GOT3 (cell line): ENCODE data around the gene AGPAT3.

ENCODE experiments used
- DNase-seq: peaks from one replicate; lab custom pipeline; 2025; ENCODE audit warnings: mixed read lengths; lab: John Stamatoyannopoulos, UW

The AGPAT3 gene

DNA sequence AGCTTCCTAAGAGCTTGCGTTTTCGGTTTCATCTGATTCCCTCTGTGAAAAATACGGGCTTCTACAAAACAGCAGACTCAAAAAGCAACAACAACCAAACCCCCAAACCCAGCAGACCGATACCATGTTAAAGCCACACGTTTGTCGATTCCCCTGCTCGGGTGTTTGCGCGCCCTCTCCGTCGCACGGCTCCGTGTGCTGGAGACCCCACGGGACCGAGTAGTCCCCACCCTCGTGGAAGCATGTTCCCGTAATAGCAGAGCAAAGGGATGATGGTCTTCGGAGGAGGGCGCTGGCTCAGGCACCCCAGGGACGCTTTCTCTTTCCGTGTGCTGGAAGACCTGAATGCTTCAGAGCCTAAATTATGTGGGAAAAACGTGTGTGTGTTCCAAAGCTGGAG is 42.7 kb downstream of the AGPAT3 start:
- DNase-seq, result no peak

DNA sequence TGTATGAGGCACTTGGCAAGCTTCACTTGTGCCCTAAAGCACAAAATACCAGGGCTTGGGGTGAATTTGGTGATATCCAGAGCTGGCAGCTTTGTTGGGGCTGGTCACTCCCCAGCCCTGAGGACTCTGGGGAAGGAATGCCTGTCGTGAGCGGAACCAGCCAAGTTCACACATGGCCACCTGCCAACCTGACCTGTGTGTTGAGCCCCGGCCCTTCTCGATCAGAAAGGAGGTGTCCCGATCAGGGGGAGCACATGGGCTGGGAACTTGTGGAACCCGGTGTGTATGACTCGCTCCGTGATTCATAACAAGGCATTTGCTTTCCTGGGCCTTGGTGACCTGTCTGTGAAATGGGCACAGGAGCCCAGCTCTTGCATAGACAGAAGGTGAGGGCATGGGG is 43.1 kb downstream of the AGPAT3 start:
- DNase-seq, result no peak

GRCh38 chr21:43909741-43910400 is 44.8 kb downstream of the AGPAT3 start:
- DNase-seq, result no peak

DNA sequence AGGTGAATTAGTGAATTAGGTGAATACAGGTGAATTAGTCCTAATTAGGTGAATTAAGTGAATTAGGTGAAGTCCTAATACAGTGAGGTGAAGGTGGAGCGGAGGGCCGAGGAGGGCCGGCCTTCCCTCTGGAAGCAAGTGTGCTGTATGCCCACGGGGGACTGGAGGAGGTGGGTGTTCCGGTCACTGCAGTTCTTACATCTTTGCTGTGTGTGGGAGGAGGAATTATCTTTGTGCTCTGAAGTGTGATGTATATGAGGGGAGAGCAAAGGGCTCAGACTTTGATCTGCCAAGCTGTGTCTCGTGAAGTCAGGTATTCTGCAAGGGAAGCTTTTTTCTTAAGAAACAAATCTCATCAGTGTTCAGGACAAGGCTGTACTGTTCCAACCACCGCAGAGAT is 45.4 kb downstream of the AGPAT3 start:
- no peak for DNase-seq

GRCh38 chr21:43911015-43911934 is 46.3 kb downstream of the AGPAT3 start:
- DNase-seq, result no peak

GRCh38 chr21:43911935-43912487 is 47.0 kb downstream of the AGPAT3 start:
- no peak for DNase-seq

GRCh38 chr21:43912500-43912899 is 47.5 kb downstream of the AGPAT3 start:
- no peak for DNase-seq

- DNase-seq, result no peak
These were observed 47.9 kb downstream of the AGPAT3 start for GRCh38 chr21:43912910-43913309.

- DNase-seq, result no peak
These were observed 48.9 kb downstream of the AGPAT3 start for GRCh38 chr21:43913928-43914327.

GRCh38 chr21:43916076-43916475 is 51.1 kb downstream of the AGPAT3 start:
- no peak for DNase-seq

- no peak for DNase-seq
These were observed 51.9 kb downstream of the AGPAT3 start for GRCh38 chr21:43916691-43917514.

DNA sequence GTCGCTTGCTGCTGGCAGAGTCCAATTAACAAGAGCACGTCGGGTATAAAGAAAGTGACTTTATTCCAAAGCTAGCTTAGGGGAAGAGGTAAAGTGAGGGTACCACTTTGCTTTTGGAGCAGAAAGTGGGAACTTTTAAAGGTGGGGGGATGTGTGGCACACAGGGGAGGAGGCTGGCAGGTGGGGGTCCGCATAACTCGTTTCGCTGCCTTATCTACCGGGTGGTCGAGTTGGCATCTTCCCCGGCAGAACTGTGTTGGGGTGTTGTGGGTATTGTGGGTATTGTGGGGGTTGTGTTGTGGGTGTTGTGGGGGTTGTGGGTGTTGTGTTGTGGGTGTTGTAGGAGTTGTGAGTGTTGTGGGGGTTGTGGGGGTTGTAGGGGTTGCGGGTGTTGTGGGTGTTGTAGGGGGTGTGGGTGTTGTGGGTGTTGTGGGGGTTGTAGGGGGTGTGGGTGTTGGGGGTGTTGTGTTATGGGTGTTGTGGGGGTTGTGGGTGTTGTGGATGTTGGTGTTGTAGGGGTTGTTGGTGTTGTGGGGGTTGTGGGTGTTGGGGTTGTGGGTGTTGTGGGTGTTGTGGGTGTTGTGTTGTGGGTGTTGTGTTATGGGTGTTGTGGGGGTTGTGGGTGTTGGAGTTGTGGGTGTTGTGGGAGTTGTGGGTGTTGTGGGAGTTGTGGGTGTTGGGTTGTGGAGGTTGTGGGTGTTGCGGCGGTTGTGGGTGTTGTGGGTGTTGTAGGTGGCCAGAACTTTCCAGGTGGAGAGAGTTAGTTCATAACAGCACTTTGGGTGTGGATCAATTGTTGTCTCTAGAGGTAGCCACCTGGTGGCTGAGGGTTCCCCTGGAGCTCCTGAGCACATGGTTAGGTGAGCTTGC is 52.7 kb downstream of the AGPAT3 start:
- DNase-seq, result no peak

DNA sequence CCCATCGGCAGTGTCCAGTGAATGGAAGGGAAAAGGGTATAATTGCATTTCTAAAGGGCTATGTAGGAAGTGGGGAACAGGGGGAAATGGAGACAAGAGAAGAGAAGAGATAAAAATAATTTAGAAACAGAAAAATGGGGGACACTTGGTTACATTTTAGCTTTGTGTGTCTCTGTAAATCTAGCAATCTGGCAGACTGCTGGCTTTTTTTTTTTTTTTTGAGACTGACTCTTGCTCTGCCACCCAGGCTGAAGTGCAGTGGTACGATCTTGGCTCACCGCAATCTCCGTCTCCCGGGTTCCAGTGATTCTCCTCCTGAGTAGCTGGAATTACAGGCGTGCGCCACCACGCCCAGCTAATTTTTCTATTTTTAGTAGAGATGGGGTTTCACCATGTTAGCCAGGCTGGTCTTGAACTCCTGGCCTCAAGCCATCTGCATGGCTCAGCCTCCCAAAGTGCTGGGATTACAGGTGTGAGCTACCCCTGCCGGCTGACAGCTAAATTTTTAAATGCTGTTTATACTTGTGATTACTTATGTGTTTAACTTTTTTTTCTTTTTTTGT is 53.4 kb downstream of the AGPAT3 start:
- DNase-seq, result no peak

DNA sequence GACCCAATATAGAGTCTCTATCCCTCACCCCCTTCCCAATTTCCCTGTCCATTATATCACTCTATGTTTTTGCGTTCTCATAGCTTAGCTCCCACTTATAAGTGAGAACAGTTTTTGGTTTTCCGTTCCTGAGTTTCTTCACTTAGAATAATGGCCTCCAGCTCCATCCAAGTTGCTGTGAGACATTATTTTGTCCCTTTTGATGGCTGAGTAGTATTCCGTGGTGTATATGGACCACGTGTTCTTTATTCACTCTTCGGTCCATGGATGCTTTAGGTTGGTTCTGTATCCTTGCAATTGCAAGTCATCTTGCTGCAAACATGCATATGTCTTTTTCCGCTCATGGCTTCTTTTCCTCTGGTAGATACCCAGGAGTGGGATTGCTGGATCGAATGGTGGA is 54.3 kb downstream of the AGPAT3 start:
- DNase-seq, result no peak

- no peak for DNase-seq
These were observed 55.1 kb downstream of the AGPAT3 start for GRCh38 chr21:43919871-43920801.

DNA sequence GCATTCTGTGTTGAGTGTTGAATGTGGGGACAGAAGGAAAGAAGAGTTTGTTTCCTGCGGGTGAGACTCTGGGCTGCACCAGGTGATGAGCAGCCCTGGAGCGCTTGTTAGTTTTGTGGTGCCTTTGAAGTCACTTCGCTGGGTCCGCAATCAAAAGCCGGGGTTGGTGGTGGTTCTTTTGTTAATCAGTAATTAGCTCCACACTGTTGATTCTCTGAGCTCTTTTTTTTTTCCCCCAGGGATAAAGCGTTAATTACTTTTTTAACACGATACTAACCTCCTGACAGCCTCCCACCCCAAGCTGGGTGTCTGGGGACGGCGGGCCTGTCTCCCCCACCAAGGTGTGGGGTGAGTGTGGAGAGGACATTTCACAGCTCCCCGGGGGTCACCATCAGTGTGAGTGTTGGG is 56.6 kb downstream of the AGPAT3 start:
- DNase-seq, result no peak

DNA sequence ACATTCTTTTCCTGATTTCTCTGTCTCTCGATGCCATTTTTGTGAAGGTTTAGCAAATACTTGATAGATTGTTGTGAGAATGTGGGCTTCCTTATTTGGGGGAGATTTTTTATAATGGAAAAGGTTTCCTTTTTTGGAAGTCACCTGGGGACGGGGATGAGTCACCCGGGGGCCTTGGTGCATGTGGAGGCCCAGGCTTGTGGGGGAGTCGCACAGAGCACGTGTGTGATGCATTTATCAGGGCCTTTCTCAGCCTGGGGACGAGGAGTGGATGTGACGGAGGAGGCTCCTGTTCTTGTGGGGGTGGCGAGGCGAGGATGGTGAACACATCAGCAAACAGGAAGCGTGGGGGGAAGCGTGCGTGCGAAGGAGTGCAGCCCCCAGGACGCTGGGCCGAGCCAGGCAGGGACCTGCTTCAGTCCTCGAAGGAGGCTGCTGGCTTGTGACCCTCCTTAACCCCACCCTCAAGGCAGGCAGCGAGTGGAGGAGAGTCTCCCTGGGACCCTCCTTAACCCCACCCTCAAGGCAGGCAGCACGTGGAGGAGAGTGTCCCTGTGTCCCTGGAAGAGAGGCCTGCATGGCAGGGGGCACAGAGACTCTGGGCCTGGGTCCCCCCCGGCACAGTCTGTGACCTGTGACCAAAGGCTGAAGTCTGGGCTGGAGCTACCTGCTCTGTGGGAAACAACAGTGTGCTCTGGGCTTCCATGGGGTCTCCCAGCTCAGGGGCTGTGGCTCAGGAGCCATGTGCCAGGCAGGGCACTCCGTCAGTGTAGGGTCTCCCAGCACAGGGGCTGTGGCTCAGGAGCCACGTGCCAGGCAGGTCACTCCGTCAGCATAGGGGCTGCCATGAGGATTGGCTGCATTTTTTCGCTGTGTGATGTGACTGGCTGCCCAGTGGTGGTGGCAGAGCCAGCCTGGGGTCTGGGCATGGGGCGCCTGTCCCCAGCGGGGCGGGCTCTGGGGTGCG is 57.2 kb downstream of the AGPAT3 start:
- no peak for DNase-seq

DNA sequence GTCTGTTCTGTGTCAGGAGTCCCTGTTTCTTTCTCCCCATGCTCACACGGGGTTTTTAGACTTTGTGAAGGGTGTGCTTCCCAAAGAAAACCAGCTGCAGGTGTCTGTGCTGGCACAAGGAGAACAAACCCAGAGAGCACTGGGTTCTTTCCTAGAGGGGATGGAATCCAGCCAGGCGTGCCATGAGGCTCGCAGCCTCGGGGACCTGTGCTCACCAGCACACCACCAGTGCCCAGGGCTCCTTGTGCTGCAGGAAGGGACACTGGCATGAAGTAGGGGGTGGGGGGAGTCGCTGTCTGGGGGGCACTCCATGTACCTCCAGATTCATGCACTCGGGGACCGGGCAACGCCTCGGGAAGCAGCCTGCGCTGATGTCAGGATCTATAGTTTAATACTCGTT is 57.9 kb downstream of the AGPAT3 start:
- DNase-seq, result no peak

- DNase-seq, result no peak
These were observed 58.4 kb downstream of the AGPAT3 start for GRCh38 chr21:43923391-43923790.
